K562 (cell line): Measurements from ENCODE around the gene CHERP. TPM values are rescaled to one million over a fixed set of nuclear protein-coding genes. Genes with fewer than 3 reads are reported as not detected.
A peak's percentile ranks its signal among the peaks of the same experiment; 100 is the strongest.

ENCODE experiments used
- BMI1 ChIP-seq: fragments of 150-350 bp; IDR thresholded peaks from 2 replicates; pipeline ENCODE4 v1.6.1; 2014; ENCODE audit warnings: low read length
- CBX8 ChIP-seq: fragments of 200-600 bp; sonication (generic); IDR thresholded peaks from 2 replicates; pipeline ENCODE4 v1.6.1; 2012; ENCODE audit warnings: borderline replicate concordance, mixed run types, low read depth, mild to moderate bottlenecking, moderate library complexity, mixed read lengths, low read length, control low read depth, inconsistent platforms; ENCODE audit not compliant: poor library complexity, severe bottlenecking; ENCODE audit errors: extremely low read depth
- ELF4 ChIP-seq: fragments of 450-650 bp; formaldehyde crosslinking; IDR thresholded peaks from 2 replicates; pipeline ENCODE4 v1.4.0; 2022; ENCODE audit warnings: missing genetic modification characterization
- GMEB1 ChIP-seq: fragments of 250-450 bp; sonication (Bioruptor Pico); IDR thresholded peaks from 2 replicates; pipeline ENCODE4 v1.4.0; 2020; ENCODE audit warnings: mild to moderate bottlenecking
- HIVEP1 ChIP-seq: fragments of 250-450 bp; sonication (Bioruptor Pico); IDR thresholded peaks from 2 replicates; pipeline ENCODE4 v1.4.0; 2020; ENCODE audit warnings: mild to moderate bottlenecking
- IRF2 ChIP-seq: sonication (generic); formaldehyde crosslinking; IDR thresholded peaks from 2 replicates; pipeline ENCODE4 v1.8.1; 2022; ENCODE audit warnings: mild to moderate bottlenecking, missing genetic modification reagents
- KAT2B ChIP-seq: IDR thresholded peaks from one replicate; pipeline ENCODE4 v1.6.1; 2012; ENCODE audit warnings: low read depth, mild to moderate bottlenecking, control low read depth, inconsistent platforms, low read length, moderate library complexity
- MTF1 ChIP-seq: fragments of 250-450 bp; sonication (Bioruptor Pico); IDR thresholded peaks from 2 replicates; pipeline ENCODE4 v1.9.0; 2021; ENCODE audit warnings: moderate library complexity, mild to moderate bottlenecking, inconsistent platforms, borderline replicate concordance
- NR2C2 ChIP-seq, 2 experiments: fragments of 200-800 bp in 1 of 2; sonication (Bioruptor generic) in 1 of 2; sonication (generic) in 1 of 2; formaldehyde crosslinking in 1 of 2; IDR thresholded peaks; 2 replicates each; pipeline versions ENCODE4 v1.6.1 to v1.8.0; 2016 to 2022; ENCODE audit warnings: mild to moderate bottlenecking in 1 of 2, missing compliant biosample characterization in 1 of 2, missing genetic modification characterization in 1 of 2, missing genetic modification reagents in 1 of 2
- RAD21 ChIP-seq, 2 experiments: fragments of 250-450 bp in 1 of 2; fragments of 450-650 bp in 1 of 2; sonication (Bioruptor Pico) in 1 of 2; formaldehyde crosslinking in 1 of 2; IDR thresholded peaks in 1 of 2; conservative IDR thresholded peaks in 1 of 2; 2 replicates each; pipeline versions ENCODE4 v1.4.0 to v1.8.0; 2020 to 2022; ENCODE audit warnings: mild to moderate bottlenecking in 2 of 2, moderate library complexity in 1 of 2
- RBM25 ChIP-seq: fragments of 200-400 bp; formaldehyde crosslinking; IDR thresholded peaks from 2 replicates; pipeline ENCODE4 v1.6.1; 2018; ENCODE audit warnings: low read length, low read depth, moderate library complexity; ENCODE audit not compliant: severe bottlenecking
- SAP30 ChIP-seq: fragments of 200-600 bp; sonication (generic); IDR thresholded peaks from 2 replicates; pipeline ENCODE4 v1.6.1; 2012; ENCODE audit warnings: borderline replicate concordance, low read depth, mild to moderate bottlenecking, moderate library complexity, low read length, control low read depth, inconsistent platforms; ENCODE audit not compliant: insufficient read depth, poor library complexity, severe bottlenecking
- STAT6 ChIP-seq: sonication (generic); formaldehyde crosslinking; IDR thresholded peaks from 2 replicates; pipeline ENCODE4 v1.8.1; 2023; ENCODE audit warnings: mild to moderate bottlenecking, missing genetic modification reagents
- TBL1XR1 ChIP-seq, 2 experiments: IDR thresholded peaks; 2 replicates each; pipeline ENCODE4 v1.6.1; 2012; ENCODE audit warnings: improper control_type of control experiment in 2 of 2, low read length in 2 of 2, mild to moderate bottlenecking in 1 of 2
- ZBTB1 ChIP-seq: sonication (generic); formaldehyde crosslinking; IDR thresholded peaks from 2 replicates; pipeline ENCODE4 v1.8.1; 2023; ENCODE audit warnings: missing genetic modification reagents, low read depth, mild to moderate bottlenecking, borderline replicate concordance
- ZNF311 ChIP-seq: fragments of 250-450 bp; sonication (Bioruptor Pico); IDR thresholded peaks from 2 replicates; pipeline ENCODE4 v1.4.0; 2020; ENCODE audit warnings: mild to moderate bottlenecking, moderate library complexity
- ZNF384 ChIP-seq: IDR thresholded peaks from 2 replicates; pipeline ENCODE4 v1.6.1; 2012; ENCODE audit warnings: low read depth, low read length, improper control_type of control experiment
- ZNF740 ChIP-seq, 3 experiments: fragments of 200-800 bp in 1 of 3; sonication (Bioruptor generic) in 1 of 3; sonication (generic) in 1 of 3; formaldehyde crosslinking in 1 of 3; IDR thresholded peaks; 2 replicates each; pipeline versions ENCODE4 v1.6.1 to v1.8.0; 2016 to 2022; ENCODE audit warnings: mild to moderate bottlenecking in 2 of 3, missing compliant biosample characterization in 2 of 3, missing genetic modification characterization in 2 of 3, missing genetic modification reagents in 1 of 3
- polyA plus RNA-seq, 8 experiments: library from polyadenylated mRNA; depleted of rRNA in 4 of 8; stranded (reverse) in 5 of 8; unstranded in 3 of 8; fragments of >200 nt; fragmentation: Nextera tagmentation in 2 of 8; fragmentation: Illumina TruSeq in 1 of 8; extraction: Ambion mirVana in 2 of 8; extraction: Trizol in 1 of 8; gene quantifications; 2 replicates each; pipeline versions ENCODE4 v1.2.1 to v1.2.3, GENCODE V29; 2011 to 2014; ENCODE audit warnings: inconsistent platforms in 1 of 8, missing spikeins in 1 of 8
- total RNA-seq, 7 experiments: library from RNA; depleted of rRNA in 6 of 7; stranded (reverse); fragments of >200 nt in 6 of 7; fragmentation: Illumina TruSeq in 2 of 7; extraction: Trizol in 2 of 7; gene quantifications; 2 replicates each; pipeline versions ENCODE4 v1.2.1 to v1.2.3, GENCODE V29; 2011 to 2021; ENCODE audit warnings: low replicate concordance in 1 of 7
- TF ChIP-seq, protein P1 (sequence below): sonication (generic); formaldehyde crosslinking; IDR thresholded peaks from 2 replicates; pipeline ENCODE4 v1.9.0; 2022; ENCODE audit warnings: mild to moderate bottlenecking, missing genetic modification reagents

CHERP gene
- total and polyA plus RNA-seq, 9 of the 15 experiments (the other 6 are each of a cell fraction or from before 2014, with no cell fraction given): 0.60 to 85.1 (median 7.8) TPM

DNA sequence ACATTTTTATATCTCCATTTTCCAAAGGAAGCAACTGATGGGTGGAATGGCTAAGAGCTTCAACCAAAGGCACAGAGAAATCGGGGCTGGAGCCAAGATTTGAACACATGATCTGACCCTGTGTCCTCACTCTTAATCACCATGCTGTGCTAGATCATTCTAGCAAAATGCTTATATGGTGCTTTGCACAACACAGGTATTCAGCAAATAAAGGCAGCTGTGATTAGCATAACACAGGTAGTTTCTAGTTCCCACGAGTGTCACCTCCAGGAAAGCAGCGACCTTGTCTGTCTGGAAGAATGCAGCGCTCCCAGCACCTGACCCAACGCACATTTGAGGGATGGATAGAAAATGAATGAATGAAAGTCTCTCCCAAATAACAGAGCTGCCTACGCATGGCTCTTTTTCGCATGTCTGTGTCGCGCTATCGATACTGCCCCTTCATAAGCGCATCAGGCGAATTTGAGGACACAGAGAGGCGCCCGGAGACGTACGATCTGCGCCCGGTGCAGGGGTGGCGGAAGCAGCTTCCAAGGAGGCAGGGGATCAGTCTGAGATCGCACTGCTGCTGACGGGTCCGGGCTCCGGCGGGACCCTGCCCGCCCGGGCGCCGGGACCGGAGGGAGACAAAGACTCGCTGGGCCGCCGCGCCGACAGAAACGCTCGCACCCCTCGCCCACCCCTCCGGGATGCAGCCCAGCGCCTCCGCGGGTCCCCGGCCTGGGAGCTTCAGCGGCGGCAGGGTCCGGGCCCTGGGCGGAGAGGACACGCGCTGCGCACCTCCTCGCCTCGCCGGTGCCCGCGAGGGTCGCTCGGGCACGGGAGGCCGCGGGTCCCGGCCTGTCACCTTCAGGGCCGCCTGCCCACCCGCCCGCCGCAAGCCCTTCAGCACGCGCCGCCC, 71.1 kb downstream of the CHERP start (continued):
- TF ChIP-seq STAT6 (CRISPR knock-in tag): no peak
- TF ChIP-seq NR2C2 (CRISPR knock-in tag; IDR thresholded peaks at IDR 0.05): no peak
- TF ChIP-seq NR2C2 (tag; IDR thresholded peaks at IDR 0.05): no peak
- TF ChIP-seq CBX8: no peak
- no peak for TF ChIP-seq MTF1 (CRISPR knock-in tag)
- TF ChIP-seq ZBTB1: no peak
- no peak for TF ChIP-seq RBM25
- no peak for TF ChIP-seq KAT2B
- TF ChIP-seq, protein P1, sequence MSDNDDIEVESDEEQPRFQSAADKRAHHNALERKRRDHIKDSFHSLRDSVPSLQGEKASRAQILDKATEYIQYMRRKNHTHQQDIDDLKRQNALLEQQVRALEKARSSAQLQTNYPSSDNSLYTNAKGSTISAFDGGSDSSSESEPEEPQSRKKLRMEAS (CRISPR knock-in tag): no peak
- no peak for TF ChIP-seq BMI1
- TF ChIP-seq ZNF740 (CRISPR knock-in tag; IDR thresholded peaks at IDR 0.05): no peak
- no peak for TF ChIP-seq ZNF740 (tag; IDR thresholded peaks at IDR 0.05)
- TF ChIP-seq ELF4: no peak
- TF ChIP-seq SAP30: peak; percentile 49
- TF ChIP-seq ZNF311 (CRISPR knock-in tag): no peak
- TF ChIP-seq TBL1XR1 (IDR thresholded peaks at IDR 0.05; ENCODE audit: low read length in 2 of 2): no peak
- no peak for TF ChIP-seq RAD21 (CRISPR knock-in tag; conservative IDR thresholded peaks at IDR 0.05 in 1 of 2, IDR thresholded peaks at IDR 0.05 in 1 of 2)
- TF ChIP-seq GMEB1 (CRISPR knock-in tag): no peak
- TF ChIP-seq IRF2 (CRISPR knock-in tag): no peak
- TF ChIP-seq HIVEP1 (CRISPR knock-in tag): no peak
- TF ChIP-seq ZNF384: no peak
